Activated naive CD4-positive, alpha-beta T cell treated with anti-CD3 and anti-CD28 coated beads for 36 hours (primary cell): ENCODE results near the gene DLX2. TPM values are rescaled to one million over a fixed set of nuclear protein-coding genes. Genes with fewer than 3 reads are reported as not detected.

Source experiments
- CTCF ChIA-PET: fragments of 350-600 bp; sonication (Branson Sonifier 250); formaldehyde crosslinking; loops from one replicate; lab custom pipeline; 2021; ENCODE audit warnings: antibody characterized with exemption; lab: Charles Lee
- DNase-seq: peaks from one replicate; pipeline ENCODE4 v3.0.0-alpha.2; 2020
- H3K27ac Mint-ChIP-seq: one replicate; pipeline ENCODE4 v1.8.0; 2021; ENCODE audit warnings: mild to moderate bottlenecking, mixed read lengths
- H3K27me3 Mint-ChIP-seq: one replicate; pipeline ENCODE4 v1.8.0; 2021; ENCODE audit warnings: low read depth, mixed read lengths
- H3K36me3 Mint-ChIP-seq: one replicate; pipeline ENCODE4 v1.8.0; 2021; ENCODE audit warnings: low read depth, mixed read lengths
- H3K4me1 Mint-ChIP-seq: one replicate; pipeline ENCODE4 v1.8.0; 2021; ENCODE audit warnings: low read depth, mixed read lengths
- H3K4me3 Mint-ChIP-seq: one replicate; pipeline ENCODE4 v1.8.0; 2021; ENCODE audit warnings: mild to moderate bottlenecking, moderate library complexity, mixed read lengths
- H3K9me3 Mint-ChIP-seq: one replicate; pipeline ENCODE4 v1.8.0; 2021; ENCODE audit warnings: mixed read lengths
- intact Hi-C: fragments of 100-400 bp; cut with micrococcal nuclease; formaldehyde crosslinking; loops from one replicate; pipeline ENCODE4 v1.15.1; 2023
- total RNA-seq, 2 experiments: library from RNA; stranded (reverse); gene quantifications; one replicate each; pipeline ENCODE4 v1.2.3, GENCODE V29; 2021

The DLX2 gene
- total RNA-seq, 2 experiments from 2014 or later = not detected

DNA sequence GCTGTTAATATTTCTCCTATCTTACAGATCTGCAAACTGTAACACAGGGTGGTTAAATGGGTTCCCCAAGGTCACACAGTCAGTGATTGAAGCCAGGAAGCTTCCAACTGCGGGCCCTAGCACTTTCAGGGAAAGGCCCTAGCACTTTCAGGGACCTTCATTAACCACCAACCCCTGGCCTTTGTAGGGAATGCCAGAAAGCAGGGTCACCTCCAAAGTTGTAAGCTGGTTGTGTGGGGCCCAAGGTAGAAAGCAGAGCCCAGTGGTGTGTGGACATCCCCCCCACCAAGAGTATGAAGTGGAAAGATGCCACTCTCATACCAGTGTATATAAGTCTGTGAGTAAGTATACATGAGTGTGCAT is 4.4 kb downstream of the DLX2 start:
- CTCF ChIA-PET = interaction anchor here (1.2 kb wide), 1 partner anchor 8 kb away, joined by 3 read pairs; no protein-coding TSS in a partner anchor

DNA sequence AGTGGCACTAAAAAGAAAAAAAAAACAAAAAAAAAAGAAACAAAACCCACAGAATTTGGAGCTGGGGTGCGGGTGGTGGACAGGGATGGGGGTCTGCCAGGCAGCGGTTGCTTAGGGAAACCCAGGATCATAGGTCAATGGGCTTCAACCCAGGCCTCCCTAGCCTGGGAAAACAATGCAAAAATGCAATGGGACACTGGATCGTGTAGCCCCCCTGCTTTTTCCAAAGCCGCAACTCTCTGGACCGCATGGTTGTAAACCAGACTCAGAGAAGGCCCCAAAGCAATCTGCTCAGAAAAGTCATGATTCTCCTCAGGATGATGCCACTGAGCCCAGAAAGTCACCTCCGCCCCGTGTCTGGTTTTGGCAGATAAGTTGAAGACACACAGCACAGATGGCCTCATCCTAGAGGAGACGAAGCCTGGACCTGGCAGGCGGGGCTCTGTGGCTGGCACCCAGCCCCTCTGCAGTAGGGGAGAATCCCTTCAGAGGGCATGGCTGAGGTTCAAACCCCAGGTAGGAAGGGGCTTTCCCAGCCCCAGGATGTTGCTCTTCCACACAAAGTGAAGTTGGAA is 5.1 kb downstream of the DLX2 start:
- Mint-ChIP-seq H3K27ac (no peak overlapping the region), H3K4me3 (no peak overlapping the region), H3K9me3 (no peaks in the 10 kb centered on the region), H3K36me3 (no peaks in the 10 kb centered on the region), H3K4me1 (peaks cover 52% of the 10 kb centered on the region), H3K27me3 (peaks cover 71% of the 10 kb centered on the region)
- intact Hi-C loops = loop anchor here (5.0 kb wide), 3 partner anchors 780 to 1275 kb away; no protein-coding TSS in a partner anchor
- CTCF ChIA-PET = no interaction called here
- no peak for DNase-seq

More for the DNA sequence above, 4.4 kb downstream of the DLX2 start:
- no peak overlapping the region for H3K4me3 Mint-ChIP-seq
- DNase-seq = no peak
- intact Hi-C loops = loop anchor here (5.0 kb wide), 3 partner anchors 781 to 1276 kb away; no protein-coding TSS in a partner anchor
- H3K9me3 Mint-ChIP-seq = no peaks in the 10 kb centered on the region
- peaks cover 55% of the 10 kb centered on the region for H3K4me1 Mint-ChIP-seq
- peaks cover 70% of the 10 kb centered on the region for H3K27me3 Mint-ChIP-seq
- H3K27ac Mint-ChIP-seq = no peak overlapping the region
- H3K36me3 Mint-ChIP-seq = no peaks in the 10 kb centered on the region

DNA sequence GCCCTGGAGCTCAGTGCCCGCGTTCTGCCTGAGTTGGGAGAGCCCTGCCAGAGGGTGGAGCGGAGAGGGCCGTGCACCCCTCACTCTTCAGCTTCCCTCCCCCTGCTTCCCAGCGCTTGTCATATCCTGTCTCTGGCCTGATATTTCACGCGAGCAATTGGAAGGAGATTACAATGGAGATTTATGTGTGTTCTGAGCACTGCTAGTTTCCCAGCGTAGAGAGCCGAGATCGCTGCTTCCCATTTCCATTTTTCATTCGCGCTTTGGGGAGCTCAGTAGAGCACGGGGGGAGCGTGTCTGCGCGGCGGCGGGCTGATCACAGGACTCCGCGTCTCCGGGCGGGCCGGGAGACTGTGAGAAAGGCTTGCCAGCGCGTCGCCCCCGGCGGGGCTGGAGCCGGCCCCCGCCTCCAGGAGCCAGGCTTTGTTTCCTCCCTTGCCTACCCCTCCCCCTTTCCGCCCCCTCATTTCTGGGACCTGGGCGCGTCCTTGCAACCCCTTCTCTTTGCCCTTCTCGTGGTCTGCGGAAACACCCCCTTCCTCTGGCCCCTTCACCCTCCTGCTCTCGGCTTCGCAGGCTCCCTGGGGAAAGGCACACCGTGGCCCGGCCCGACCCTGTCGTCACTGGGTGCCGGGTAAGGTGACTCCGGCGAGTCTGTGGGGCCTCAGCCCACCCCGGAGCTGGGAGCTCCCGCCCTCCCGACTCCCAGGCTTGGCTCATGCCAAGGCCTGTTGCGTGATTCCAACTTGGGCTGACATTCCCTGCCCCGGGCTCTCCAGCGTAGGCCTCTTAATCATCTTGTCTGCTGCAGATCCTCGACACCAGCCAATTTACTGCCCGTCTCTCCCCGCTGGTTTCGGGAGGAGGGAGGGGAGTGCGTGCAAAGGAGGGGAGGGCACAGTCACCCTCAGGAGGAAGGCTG is 5.8 kb downstream of the DLX2 start:
- no peak overlapping the region for H3K27ac Mint-ChIP-seq
- H3K36me3 Mint-ChIP-seq = no peaks in the 10 kb centered on the region
- H3K4me1 Mint-ChIP-seq = peaks cover 50% of the 10 kb centered on the region
- peaks cover 74% of the 10 kb centered on the region for H3K27me3 Mint-ChIP-seq
- DNase-seq = no peak
- peak overlapping the region; percentile 49 for H3K4me3 Mint-ChIP-seq
- intact Hi-C loops = loop anchor here (5.0 kb wide), 3 partner anchors 780 to 1275 kb away; no protein-coding TSS in a partner anchor
- no peaks in the 10 kb centered on the region for H3K9me3 Mint-ChIP-seq
- CTCF ChIA-PET = interaction anchor here (0.8 kb wide), 1 partner anchor 390 kb away, joined by 3 read pairs; no protein-coding TSS in a partner anchor

DNA sequence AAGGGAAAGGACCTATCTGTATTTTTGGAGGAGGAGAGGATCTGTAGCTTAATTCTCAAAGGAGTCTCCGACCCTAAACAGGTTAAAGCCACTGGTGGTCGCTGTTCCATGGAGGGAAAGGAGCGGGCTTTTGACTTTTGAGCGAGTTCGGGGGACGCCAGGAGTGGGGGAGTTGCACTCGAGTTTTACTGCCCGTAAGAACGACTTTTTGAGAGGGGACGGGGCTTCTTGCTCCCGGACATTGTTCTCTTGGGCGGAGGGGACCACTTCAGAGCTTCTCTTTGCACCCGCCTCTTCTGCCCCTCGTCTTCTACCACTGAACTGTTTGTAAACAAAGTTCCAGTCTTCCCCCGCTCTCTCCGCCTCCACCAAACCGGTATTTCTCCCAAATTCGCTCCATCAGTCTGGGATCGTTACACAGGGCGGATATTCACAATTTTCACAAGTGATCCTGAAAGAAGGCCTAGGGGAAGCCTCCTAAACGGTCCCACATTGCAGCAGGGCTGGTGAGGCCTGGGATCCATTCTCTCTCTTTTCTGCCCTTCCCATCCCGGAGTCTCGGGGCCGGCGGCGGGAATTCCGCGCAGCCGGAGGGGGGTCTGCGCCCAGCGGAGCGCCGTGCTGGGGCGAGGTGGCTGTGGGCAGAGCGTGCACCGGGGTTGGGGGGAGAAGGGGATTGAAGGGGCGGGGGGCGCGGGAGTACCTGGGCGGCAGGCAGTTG is 6.6 kb downstream of the DLX2 start:
- Mint-ChIP-seq H3K4me3 (peak overlapping the region; percentile 78), H3K27me3 (peaks cover 73% of the 10 kb centered on the region), H3K27ac (no peak overlapping the region), H3K4me1 (peaks cover 43% of the 10 kb centered on the region), H3K36me3 (no peaks in the 10 kb centered on the region), H3K9me3 (no peaks in the 10 kb centered on the region)
- intact Hi-C loops = loop anchor here (1.0 to 5.0 kb wide), 6 partner anchors 7 to 1274 kb away; partner anchors contain the start of gene METAP1D
- CTCF ChIA-PET = interaction anchor here (0.5 to 1.1 kb wide), 4 partner anchors 11 to 389 kb away, joined by 3 read pairs; partner anchors contain the start of gene DLX1
- no peak for DNase-seq

DNA sequence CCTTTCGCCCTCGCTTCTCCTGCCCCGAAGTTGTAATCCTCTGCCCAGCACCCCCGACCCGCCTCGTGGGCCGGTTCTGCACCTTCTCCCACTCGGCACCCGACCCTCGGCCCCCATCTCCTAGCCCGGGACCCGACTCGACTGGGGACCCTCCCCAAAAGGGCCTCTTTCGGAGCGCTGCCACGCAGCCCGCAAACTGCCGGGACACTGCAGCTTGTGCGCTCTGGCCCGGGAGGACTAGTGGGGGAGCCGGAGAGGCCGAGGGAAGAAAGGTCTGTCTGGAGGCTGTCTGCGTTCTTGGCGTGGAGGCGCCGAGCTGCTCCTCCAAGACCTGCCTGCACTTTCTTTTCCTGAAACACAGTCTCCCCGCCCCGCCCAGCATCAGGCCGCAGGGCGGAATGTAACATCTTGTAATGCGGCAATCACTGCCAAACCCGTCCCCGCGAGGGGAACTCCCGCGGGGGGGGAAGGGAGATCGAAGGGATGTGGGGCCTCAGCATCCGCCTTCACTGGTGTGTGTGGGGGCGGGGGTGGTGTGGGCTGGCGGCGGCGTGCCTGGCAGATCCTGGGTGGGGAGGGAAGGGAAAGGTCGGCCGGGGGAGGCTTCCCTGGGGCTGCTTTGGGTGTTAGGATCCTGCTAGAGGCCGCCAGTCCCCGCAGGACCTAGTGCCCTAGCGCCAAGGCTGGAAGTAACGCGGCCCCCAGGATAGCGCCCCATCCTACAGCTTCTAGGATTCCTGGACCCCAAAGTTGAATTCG is 7.4 kb downstream of the DLX2 start:
- H3K9me3 Mint-ChIP-seq = no peaks in the 10 kb centered on the region
- H3K27ac Mint-ChIP-seq = peak overlapping the region; percentile 47
- peaks cover 42% of the 10 kb centered on the region for H3K4me1 Mint-ChIP-seq
- H3K4me3 Mint-ChIP-seq = peak overlapping the region; percentile 78
- peaks cover 75% of the 10 kb centered on the region for H3K27me3 Mint-ChIP-seq
- DNase-seq = peak; percentile 87
- H3K36me3 Mint-ChIP-seq = no peaks in the 10 kb centered on the region
- CTCF ChIA-PET = interaction anchor here (0.5 to 1.1 kb wide), 4 partner anchors 10 to 388 kb away, joined by 3 read pairs; partner anchors contain the start of gene DLX1
- intact Hi-C loops = loop anchor here (1.0 to 5.0 kb wide), 6 partner anchors 8 to 1273 kb away; partner anchors contain the start of gene METAP1D

DNA sequence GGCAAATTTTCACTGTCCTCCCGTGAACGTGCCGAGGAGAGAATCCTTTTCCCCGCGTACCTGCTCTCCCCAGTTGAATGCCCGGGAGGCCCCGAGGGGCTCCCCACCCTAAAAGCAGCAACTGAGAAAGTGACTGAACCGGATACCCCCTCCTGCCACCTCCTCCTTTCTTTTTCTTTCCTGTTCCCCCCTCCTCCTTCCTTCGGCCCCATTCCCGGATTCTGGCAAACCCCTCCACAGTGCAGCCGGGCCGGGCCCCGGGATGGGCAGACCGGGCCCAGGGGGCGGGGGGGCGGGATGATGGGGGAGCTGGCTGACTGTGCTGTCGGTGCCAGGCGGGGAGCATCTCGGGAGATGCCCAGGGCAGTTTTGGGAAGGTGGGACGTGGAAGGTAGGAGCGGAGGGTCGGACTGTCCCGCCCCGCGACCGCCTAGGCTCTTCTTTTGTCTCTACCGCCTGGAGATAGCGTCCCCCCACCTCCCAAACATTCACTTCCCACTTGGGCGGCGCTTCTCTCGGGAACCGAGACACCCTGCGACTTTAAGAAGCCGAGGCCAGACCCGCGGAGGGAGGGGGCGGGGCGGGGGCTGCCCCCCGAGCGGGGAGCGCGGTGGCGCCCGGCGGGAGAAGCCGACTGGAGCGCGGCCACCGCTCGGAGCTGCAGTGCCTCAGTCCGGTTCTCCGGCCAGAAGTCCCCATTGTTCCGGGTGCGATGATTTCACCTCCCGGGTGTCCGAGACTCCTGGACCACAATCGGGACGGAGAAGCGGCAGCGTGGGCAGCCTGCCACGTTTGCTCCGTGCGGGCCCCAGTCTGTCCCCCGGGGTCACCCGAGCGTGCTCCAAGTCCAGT is 8.2 kb downstream of the DLX2 start:
- DNase-seq = no peak
- peaks cover 44% of the 10 kb centered on the region for H3K4me1 Mint-ChIP-seq
- intact Hi-C loops = loop anchor here (1.0 to 5.0 kb wide), 7 partner anchors 8 to 1382 kb away; partner anchors contain the start of gene METAP1D
- no peaks in the 10 kb centered on the region for H3K36me3 Mint-ChIP-seq
- CTCF ChIA-PET = no interaction called here
- no peaks in the 10 kb centered on the region for H3K9me3 Mint-ChIP-seq
- H3K4me3 Mint-ChIP-seq = peak overlapping the region; percentile 78
- H3K27me3 Mint-ChIP-seq = peaks cover 80% of the 10 kb centered on the region
- no peak overlapping the region for H3K27ac Mint-ChIP-seq

DNA sequence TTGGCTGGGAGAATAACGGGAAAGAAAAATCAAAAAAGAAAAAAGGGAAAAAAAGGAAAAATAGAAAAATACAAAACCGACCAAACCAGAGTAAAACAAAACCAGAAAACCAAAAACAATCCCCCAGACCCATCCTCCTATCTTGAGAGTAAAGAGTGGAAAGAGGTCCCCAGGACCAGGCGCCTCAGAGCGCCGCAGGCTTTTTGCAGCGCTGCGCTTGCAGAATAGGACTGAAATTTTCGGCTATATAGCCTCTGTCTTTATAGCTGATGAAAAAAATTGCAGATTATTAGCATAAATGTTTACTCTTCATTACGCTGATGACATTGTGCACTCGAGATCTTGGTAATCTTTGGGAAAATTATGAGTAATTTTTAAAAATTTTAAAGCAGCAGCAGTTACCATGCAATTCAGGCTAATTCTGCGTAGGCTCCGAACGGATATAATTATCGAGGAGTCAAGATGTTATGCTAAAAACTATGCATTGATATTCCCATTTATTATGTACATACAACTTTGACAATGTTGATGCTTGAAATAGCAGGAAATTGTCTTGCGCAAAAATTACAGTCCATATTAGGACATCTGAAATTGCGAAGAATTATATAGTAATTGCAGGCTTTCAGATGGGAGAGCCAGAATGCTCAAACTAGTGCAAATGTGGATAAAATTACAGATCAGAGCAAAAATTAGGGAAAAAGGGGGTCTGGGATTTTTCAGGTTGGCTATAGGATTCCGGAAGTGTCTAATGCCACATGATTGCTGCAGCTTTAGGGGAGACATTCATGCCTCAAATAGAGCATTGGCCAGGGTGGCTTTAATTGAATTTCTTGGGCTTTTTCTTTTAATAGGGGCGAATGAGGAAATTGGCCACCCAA is 9.0 kb downstream of the DLX2 start:
- Mint-ChIP-seq H3K9me3 (no peaks in the 10 kb centered on the region), H3K4me3 (peak overlapping the region; percentile 43), H3K27me3 (peaks cover 85% of the 10 kb centered on the region), H3K4me1 (peaks cover 43% of the 10 kb centered on the region), H3K36me3 (no peaks in the 10 kb centered on the region), H3K27ac (no peak overlapping the region)
- CTCF ChIA-PET = interaction anchor here (1.1 kb wide), 1 partner anchor 12 kb away, joined by 3 read pairs; no protein-coding TSS in a partner anchor
- DNase-seq = no peak
- intact Hi-C loops = loop anchor here (2.0 to 5.0 kb wide), 2 partner anchors 95 to 1381 kb away; partner anchors contain the start of gene METAP1D

DNA sequence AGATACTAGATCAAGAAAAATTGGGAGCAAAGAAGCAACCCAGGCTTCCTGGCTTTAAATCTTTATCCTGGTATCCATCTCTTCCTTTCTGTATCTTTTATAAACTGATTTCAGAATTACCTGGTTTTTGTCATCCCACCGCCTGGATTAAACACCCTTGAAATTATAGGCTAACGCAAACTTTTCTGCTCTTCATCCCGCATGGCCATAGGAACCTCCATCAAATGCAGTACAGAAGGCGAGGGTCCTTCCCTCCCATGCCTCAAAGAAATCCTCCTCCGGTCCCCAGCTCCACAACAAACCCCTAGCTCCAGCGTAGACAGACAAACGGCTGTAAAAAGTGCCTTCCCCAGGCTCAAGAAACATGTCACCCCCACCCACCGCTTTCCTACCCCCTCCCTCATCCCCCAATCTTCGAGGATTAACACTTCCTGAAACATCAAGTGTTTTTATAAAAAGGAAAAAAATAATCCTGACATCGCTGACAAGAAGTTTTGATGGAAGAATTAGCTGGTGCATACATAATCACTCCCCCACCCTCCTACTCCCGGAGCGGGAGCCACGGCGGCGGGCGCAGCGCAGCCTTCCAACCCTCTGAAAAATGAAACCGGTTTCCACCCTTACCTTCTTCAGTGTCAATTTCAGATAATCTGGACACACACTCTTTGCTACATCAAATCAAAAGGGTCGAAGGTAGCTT is 9.8 kb downstream of the DLX2 start:
- H3K9me3 Mint-ChIP-seq = no peaks in the 10 kb centered on the region
- no peak overlapping the region for H3K4me3 Mint-ChIP-seq
- no peaks in the 10 kb centered on the region for H3K36me3 Mint-ChIP-seq
- CTCF ChIA-PET = interaction anchor here (0.9 to 1.3 kb wide), 4 partner anchors 11 to 388 kb away, joined by 3 to 5 read pairs (median 3); no protein-coding TSS in a partner anchor
- H3K27ac Mint-ChIP-seq = no peak overlapping the region
- no peak for DNase-seq
- intact Hi-C loops = loop anchor here (5.0 kb wide), 1 partner anchor 1381 kb away; no protein-coding TSS in a partner anchor
- H3K27me3 Mint-ChIP-seq = peaks cover 88% of the 10 kb centered on the region
- H3K4me1 Mint-ChIP-seq = peaks cover 45% of the 10 kb centered on the region

DNA sequence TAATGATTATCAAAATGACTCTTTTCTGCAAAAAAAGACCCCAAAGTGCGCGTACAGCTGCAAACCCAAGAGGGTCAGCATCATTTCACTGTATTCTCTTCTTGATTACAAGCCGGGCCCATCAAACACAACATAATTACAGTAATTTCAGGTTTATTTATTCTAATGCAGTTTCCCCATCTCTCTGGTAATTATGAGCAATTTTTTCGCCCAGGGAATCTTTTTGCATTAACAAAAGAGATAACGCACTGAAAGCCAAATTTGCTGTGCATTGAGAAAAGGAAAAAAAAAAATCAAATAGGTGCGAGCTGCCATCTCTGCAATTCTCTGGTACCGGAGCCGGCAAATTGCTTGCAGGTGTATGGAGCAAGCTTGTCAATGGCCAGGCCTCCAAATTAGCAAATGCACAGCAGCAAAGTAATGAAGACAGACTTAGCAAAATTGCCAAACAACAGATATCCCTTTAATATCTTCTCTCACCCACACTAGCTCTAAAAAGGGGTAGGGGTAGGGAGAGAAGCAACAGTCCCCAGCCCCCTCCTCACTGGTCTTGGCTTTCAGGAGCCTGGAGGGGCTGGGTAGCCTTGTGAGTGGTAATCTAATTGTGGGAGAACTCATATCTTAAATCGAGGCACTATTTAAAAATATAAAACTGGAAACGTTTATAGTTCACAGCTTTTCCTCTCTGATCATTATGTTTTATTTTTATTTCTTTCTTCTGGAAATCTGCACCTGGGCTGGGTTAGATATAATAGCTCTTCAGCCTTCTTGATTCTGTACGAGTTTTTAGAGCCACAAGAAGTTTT is 10.7 kb downstream of the DLX2 start:
- H3K36me3 Mint-ChIP-seq = no peaks in the 10 kb centered on the region
- intact Hi-C loops = loop anchor here (5.0 kb wide), 1 partner anchor 1380 kb away; no protein-coding TSS in a partner anchor
- H3K27me3 Mint-ChIP-seq = peaks cover 88% of the 10 kb centered on the region
- no peak overlapping the region for H3K27ac Mint-ChIP-seq
- peaks cover 45% of the 10 kb centered on the region for H3K4me1 Mint-ChIP-seq
- DNase-seq = no peak
- H3K4me3 Mint-ChIP-seq = no peak overlapping the region
- H3K9me3 Mint-ChIP-seq = no peaks in the 10 kb centered on the region
- CTCF ChIA-PET = interaction anchor here (0.6 to 1.9 kb wide), 10 partner anchors 9 to 388 kb away, joined by 3 to 5 read pairs (median 4); no protein-coding TSS in a partner anchor
